Measurements from ENCODE around the gene SEM1. TPM values are rescaled to one million over a fixed set of nuclear protein-coding genes. Genes with fewer than 3 reads are reported as not detected.

SEM1 gene
- total RNA-seq, 5 donors from 2014 or later (not counting 1 experiment from before 2014, with no cell fraction given) = 17.8 to 34.8 (median 30.2) TPM

- POLR2A ChIA-PET = interaction anchor here in 1 of 2 donors (1.1 kb wide), 1 partner anchor 965 kb away, joined by 4 read pairs; no protein-coding TSS in a partner anchor
- CTCF ChIA-PET = no interaction called here
- Mint-ChIP-seq H3K4me1 (no peaks in the 10 kb centered on the region), H3K27me3 (no peaks in the 10 kb centered on the region), H3K27ac (no peak overlapping the region), H3K4me3 (no peak overlapping the region), H3K9me3 (peaks cover 3 to 6% (median 4%) of the 10 kb centered on the region in 3 donors), H3K36me3 (peaks cover 26% of the 10 kb centered on the region)
- no peaks in the 10 kb centered on the region for H3K9me3 ChIP-seq
- H3K4me1 ChIP-seq (ENCODE audit: control insufficient read depth in 1 of 2, extremely low read depth in 1 of 2, insufficient read depth in 2 of 2, low read length in 2 of 2) = no peaks in the 10 kb centered on the region
- H3K27me3 ChIP-seq (replicated peaks in 1 of 2; ENCODE audit: control insufficient read depth in 2 of 2, extremely low read depth in 1 of 2, insufficient read depth in 2 of 2, low read length in 1 of 2) = no peaks in the 10 kb centered on the region
- WGBS (ENCODE audit: insufficient coverage) = no CpG with 5 or more reads among the region's 2 CpGs
- H3K27ac ChIP-seq (ENCODE audit: low read length) = no peak overlapping the region
- ATAC-seq (replicated peaks in 1 of 4) = no peak
- no peak overlapping the region for H3K4me3 ChIP-seq (ENCODE audit: control insufficient read depth in 1 of 2, extremely low read depth in 1 of 2, low read length in 1 of 2)
- no peaks in the 10 kb centered on the region for H3K36me3 ChIP-seq (ENCODE audit: control insufficient read depth in 2 of 2, extremely low read depth in 1 of 2, insufficient read depth in 1 of 2, low read length in 1 of 2)
- no peak for DNase-seq
These were observed 69.6 kb downstream of the SEM1 start for GRCh38 chr7:96640054-96640453.

Data from T-cell (primary cell).